ENCODE results near the gene SLC38A10.

SLC38A10 gene

DNA sequence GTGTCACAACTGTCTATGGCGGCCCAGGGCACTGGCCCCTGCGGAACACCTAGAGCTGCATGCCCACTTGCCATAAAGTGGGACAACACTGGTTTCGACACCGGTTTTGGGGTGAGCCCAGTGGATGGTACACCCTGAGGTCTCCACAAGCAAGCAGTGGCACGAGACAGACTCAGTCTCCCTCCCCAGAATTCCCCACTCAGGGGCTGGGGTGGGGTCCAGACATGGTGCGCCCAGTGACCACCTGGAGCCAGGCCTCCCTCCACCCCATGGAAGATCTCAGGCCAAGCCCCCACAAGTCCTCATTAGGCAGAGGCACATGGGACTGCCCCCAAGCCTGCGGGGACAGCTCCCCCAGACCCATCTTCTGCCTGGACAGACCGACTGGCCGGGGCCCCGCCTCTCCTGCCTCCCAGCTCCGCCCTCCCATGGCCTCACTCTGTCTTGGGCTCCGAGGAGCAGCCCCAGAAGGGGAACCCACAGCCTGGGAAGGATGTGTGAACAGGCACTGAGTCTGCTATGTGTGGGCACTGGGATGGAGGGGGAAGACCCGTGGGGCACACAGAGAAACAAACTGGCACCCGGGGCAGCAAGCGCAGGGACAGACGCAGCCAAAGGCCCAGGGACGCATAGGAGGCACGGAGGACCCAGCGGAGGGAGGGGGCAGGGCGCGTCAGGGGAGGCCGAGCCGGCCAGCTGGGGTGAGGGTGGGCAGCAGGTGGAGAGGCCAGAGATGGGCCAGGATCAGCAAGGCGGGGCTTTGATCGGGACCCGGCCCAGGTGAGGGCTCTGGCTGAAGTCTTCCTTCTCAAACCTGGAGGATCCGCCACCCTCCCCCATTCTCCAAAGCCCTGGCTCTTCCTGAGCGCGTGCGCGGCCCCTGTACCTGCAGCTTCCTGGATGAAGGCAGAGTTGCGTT lies 59.0 kb downstream of the SLC38A10 start:
- Histone ChIP-seq H3K27me3 (ENCODE audit: control insufficient read depth in 2 of 2, insufficient read depth in 2 of 2, low read length in 2 of 2) (no peaks in the 10 kb centered on the region), H3K36me3 (ENCODE audit: control insufficient read depth in 2 of 2, insufficient read depth in 2 of 2, low read length in 2 of 2) (peaks cover 7 to 19% of the 10 kb centered on the region in 2 donors), H3K4me1 (ENCODE audit: control insufficient read depth in 2 of 2, insufficient read depth in 2 of 2, low read length in 2 of 2) (peaks cover 15 to 16% of the 10 kb centered on the region in 2 donors), H3K4me3 (ENCODE audit: low read length in 2 of 2) (no peak overlapping the region), H3K9me3 (ENCODE audit: control insufficient read depth in 2 of 2, low read length in 2 of 2) (no peaks in the 10 kb centered on the region), H3K27ac (ENCODE audit: low read depth in 2 of 2, low read length in 2 of 2) (no peak overlapping the region), H3K9ac (ENCODE audit: low read depth in 1 of 2, low read length in 2 of 2) (no peak overlapping the region)

DNA sequence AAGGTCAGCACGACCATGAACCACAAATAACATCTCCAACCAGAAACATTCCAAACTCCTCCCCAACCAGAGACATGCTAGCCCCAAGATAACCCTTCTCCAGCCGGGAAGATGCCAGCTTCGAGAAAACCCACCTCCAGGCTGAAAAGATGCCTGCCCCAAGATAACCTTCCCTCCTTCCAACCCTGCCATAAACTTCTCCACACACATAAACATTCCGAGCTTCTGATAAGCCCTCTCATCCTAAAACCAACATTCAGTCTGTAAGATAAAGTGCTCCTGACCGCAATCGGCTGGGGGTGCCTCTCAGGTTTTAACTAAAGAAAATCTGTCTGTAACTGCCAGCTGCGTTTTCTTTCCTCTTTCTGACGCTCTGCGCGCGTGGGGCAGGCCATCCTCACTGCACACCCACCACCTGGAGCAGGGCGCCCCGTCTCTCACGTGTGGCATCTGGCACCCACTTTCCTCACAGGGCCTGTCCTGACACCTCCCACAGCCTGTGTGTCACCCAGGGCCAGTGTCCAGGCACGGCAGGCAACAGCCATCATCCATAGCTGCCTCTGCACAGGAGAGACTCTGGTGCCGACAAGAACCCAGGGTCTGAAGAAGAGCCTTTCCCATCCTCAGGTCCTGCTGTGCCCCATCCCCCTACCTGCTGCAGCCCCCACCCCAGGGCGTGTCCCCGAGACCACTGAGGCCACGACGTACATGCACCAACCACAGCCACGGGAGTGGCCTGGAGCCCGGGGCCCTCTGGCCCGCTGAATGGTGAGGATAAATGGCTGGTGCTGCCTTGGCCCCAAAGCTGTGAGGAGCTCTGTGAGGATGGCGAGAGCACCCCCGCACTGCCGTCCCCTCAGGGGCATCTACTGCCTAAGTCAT lies 59.9 kb downstream of the SLC38A10 start:
- H3K9me3 ChIP-seq (ENCODE audit: control insufficient read depth in 2 of 2, low read length in 2 of 2): no peaks in the 10 kb centered on the region
- H3K4me1 ChIP-seq (ENCODE audit: control insufficient read depth in 2 of 2, insufficient read depth in 2 of 2, low read length in 2 of 2): peaks cover 14% of the 10 kb centered on the region in 2 donors
- H3K36me3 ChIP-seq (ENCODE audit: control insufficient read depth in 2 of 2, insufficient read depth in 2 of 2, low read length in 2 of 2): peaks cover 10 to 27% of the 10 kb centered on the region in 2 donors
- no peaks in the 10 kb centered on the region for H3K27me3 ChIP-seq (ENCODE audit: control insufficient read depth in 2 of 2, insufficient read depth in 2 of 2, low read length in 2 of 2)
- H3K27ac ChIP-seq (ENCODE audit: low read depth in 2 of 2, low read length in 2 of 2): no peak overlapping the region
- no peak overlapping the region for H3K4me3 ChIP-seq (ENCODE audit: low read length in 2 of 2)
- H3K9ac ChIP-seq (ENCODE audit: low read depth in 1 of 2, low read length in 2 of 2): no peak overlapping the region

DNA sequence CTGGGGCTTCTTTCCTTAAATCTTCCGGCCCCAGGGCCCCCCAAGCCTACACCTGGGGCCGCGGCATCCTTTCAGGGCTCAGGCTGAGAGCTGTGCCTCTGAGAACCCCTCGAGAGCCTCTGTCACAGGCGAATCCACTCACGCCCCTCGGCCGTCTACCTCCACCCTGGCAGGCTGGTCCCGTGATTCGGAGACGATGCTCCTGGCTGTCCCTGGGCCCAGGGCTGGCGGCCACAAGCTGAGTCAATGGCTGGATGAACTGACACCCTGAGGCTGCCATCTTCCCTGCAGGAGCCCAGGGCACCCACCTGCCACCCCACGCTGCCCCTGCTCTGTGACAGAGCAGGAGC lies 60.6 kb downstream of the SLC38A10 start:
- H3K9me3 ChIP-seq (ENCODE audit: control insufficient read depth in 2 of 2, low read length in 2 of 2): no peaks in the 10 kb centered on the region
- no peak overlapping the region for H3K27ac ChIP-seq (ENCODE audit: low read depth in 2 of 2, low read length in 2 of 2)
- H3K4me1 ChIP-seq (ENCODE audit: control insufficient read depth in 2 of 2, insufficient read depth in 2 of 2, low read length in 2 of 2): peaks cover 9 to 10% of the 10 kb centered on the region in 2 donors
- no peak overlapping the region for H3K4me3 ChIP-seq (ENCODE audit: low read length in 2 of 2)
- H3K9ac ChIP-seq (ENCODE audit: low read depth in 1 of 2, low read length in 2 of 2): no peak overlapping the region
- peaks cover 16 to 34% of the 10 kb centered on the region in 2 donors for H3K36me3 ChIP-seq (ENCODE audit: control insufficient read depth in 2 of 2, insufficient read depth in 2 of 2, low read length in 2 of 2)
- H3K27me3 ChIP-seq (ENCODE audit: control insufficient read depth in 2 of 2, insufficient read depth in 2 of 2, low read length in 2 of 2): no peaks in the 10 kb centered on the region

DNA sequence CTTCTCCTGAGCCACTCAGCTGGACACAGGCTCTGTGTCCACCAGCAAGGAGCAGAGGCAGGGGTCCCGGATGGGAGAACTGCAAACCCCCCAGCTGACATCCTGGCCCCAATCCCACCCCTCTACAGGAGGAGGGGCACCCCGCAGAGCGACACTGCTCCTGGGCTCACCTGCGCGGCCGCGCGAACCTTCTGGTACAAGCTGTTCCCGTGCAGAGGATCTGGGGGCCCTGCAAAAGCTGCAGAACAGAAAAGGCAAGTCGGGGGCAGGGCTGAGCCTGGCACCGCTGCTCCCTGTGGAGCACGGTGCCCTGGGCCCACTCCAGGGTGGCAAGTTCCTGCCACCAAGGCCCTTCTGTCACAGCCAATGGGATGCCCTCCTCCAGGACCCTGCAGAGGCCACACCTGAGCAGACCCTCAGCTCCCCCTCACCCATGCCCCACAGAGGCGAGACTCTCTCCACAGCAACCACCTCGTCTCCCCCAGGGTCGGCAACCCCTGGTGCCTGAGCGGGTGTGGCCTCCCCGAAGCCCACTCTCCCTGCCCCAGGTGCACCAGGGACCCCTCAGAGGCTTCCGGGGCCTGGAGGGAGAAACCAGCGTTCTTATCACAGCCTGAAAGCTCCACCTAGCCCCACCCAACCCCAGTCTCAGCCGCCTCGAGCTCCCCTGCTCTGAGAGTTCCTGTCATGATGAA lies 61.1 kb downstream of the SLC38A10 start:
- Histone ChIP-seq H3K9ac (ENCODE audit: low read depth in 1 of 2, low read length in 2 of 2) (no peak overlapping the region), H3K4me1 (ENCODE audit: control insufficient read depth in 2 of 2, insufficient read depth in 2 of 2, low read length in 2 of 2) (peaks cover 9 to 10% of the 10 kb centered on the region in 2 donors), H3K9me3 (ENCODE audit: control insufficient read depth in 2 of 2, low read length in 2 of 2) (no peaks in the 10 kb centered on the region), H3K36me3 (ENCODE audit: control insufficient read depth in 2 of 2, insufficient read depth in 2 of 2, low read length in 2 of 2) (peaks cover 18 to 34% of the 10 kb centered on the region in 2 donors), H3K27me3 (ENCODE audit: control insufficient read depth in 2 of 2, insufficient read depth in 2 of 2, low read length in 2 of 2) (no peaks in the 10 kb centered on the region), H3K4me3 (ENCODE audit: low read length in 2 of 2) (no peak overlapping the region), H3K27ac (ENCODE audit: low read depth in 2 of 2, low read length in 2 of 2) (no peak overlapping the region)

DNA sequence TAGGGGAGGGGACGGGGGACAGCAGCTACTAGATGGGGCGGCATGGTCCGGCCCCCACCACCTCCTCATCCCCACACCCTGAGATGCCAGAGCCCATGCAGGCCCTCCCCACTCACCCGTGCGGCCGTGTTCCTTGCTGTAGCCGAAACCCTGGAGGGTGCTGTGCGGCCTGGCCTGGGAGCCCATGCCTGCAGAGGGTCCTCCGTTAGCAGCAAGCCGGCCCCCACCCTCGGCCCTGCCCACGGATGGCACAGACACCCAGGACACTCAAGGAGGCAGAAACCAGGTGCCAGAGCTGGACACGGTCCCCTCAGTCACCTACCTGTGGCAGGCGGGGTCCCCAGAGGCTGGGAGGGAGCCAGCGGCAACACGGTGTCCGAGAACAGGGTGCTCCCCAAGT lies 61.8 kb downstream of the SLC38A10 start:
- Histone ChIP-seq H3K27me3 (ENCODE audit: control insufficient read depth in 2 of 2, insufficient read depth in 2 of 2, low read length in 2 of 2) (no peaks in the 10 kb centered on the region), H3K9ac (ENCODE audit: low read depth in 1 of 2, low read length in 2 of 2) (no peak overlapping the region), H3K36me3 (ENCODE audit: control insufficient read depth in 2 of 2, insufficient read depth in 2 of 2, low read length in 2 of 2) (peaks cover 18 to 34% of the 10 kb centered on the region in 2 donors)

DNA sequence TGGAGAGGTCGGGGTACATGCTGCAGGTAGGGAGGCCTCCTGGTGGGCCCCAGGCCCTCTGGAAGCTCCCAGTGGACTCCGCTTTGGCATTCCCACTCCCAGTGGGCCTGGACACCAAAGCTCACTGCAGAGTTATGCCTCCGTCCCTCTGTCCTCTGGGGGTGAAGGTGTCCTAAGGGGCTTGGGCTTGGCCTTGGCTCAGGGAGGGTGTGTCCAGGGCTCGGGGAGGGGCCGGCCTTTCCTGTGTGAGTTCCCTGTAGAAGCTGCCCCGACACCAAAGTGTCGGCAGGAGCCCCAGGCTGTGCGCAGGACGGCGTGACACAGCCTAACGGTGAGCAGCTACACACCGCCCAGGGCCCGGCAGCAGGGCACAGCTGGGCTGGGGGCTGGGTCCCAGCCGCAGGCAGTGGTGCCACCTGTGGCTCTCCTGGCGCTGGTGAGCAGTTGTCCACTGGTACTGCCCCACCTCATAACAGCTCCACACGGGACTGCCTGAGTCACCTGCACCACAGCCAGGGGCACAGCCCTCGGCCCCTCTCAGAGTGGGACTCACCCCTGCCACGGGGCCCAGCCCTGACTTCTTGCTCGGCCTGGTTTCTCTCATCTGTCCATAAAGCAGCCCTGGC lies 62.4 kb downstream of the SLC38A10 start:
- no peak overlapping the region for H3K4me3 ChIP-seq (ENCODE audit: low read length in 2 of 2)
- peaks cover 5 to 7% of the 10 kb centered on the region in 2 donors for H3K4me1 ChIP-seq (ENCODE audit: control insufficient read depth in 2 of 2, insufficient read depth in 2 of 2, low read length in 2 of 2)
- H3K36me3 ChIP-seq (ENCODE audit: control insufficient read depth in 2 of 2, insufficient read depth in 2 of 2, low read length in 2 of 2): peaks cover 18 to 34% of the 10 kb centered on the region in 2 donors
- no peaks in the 10 kb centered on the region for H3K27me3 ChIP-seq (ENCODE audit: control insufficient read depth in 2 of 2, insufficient read depth in 2 of 2, low read length in 2 of 2)
- H3K9me3 ChIP-seq (ENCODE audit: control insufficient read depth in 2 of 2, low read length in 2 of 2): no peaks in the 10 kb centered on the region
- H3K27ac ChIP-seq (ENCODE audit: low read depth in 2 of 2, low read length in 2 of 2): no peak overlapping the region
- H3K9ac ChIP-seq (ENCODE audit: low read depth in 1 of 2, low read length in 2 of 2): no peak overlapping the region

More for the DNA sequence above, 61.8 kb downstream of the SLC38A10 start:
- Histone ChIP-seq H3K4me3 (ENCODE audit: low read length in 2 of 2) (no peak overlapping the region), H3K9me3 (ENCODE audit: control insufficient read depth in 2 of 2, low read length in 2 of 2) (no peaks in the 10 kb centered on the region), H3K27ac (ENCODE audit: low read depth in 2 of 2, low read length in 2 of 2) (no peak overlapping the region), H3K4me1 (ENCODE audit: control insufficient read depth in 2 of 2, insufficient read depth in 2 of 2, low read length in 2 of 2) (peaks cover 10 to 11% of the 10 kb centered on the region in 2 donors)

DNA sequence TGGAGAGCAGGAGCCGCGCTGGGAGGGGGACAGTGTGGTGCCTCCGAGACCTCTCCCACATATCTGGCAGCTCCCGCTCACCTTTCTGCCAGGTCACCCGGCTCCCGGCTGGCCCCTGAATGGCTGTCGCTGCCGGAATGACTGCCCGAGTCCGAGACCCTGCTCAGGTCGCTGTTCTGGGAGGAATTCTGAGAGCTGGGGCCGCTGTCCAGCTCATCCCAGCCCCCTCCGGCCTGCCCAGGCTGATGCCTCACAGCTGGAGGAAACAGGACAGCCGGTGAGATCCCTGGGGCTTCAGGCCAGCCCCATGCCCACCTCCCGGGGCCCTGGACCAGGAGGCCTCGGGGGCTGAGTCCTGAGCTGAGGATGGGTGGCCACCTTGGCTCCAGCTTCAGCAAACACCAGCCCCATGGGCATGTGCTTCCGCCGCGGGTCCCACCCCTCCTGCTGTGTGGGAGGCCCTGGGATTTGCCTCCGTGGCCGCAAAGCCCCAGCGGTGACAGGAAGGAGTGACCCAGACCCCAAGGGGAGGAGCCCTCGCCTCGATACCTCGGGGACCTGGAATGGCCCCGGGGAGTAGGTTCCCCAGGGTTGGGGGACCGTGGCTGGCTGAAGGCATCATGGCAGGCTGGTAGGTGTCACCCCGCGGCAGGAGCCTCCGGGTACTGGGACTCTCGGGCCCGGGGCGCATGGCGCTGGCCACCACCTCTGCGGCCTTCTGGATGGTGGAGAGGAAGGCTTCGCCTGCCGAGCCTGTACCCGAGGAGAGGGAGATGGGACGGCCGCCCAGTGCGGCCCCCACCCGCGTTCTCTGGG lies 63.1 kb downstream of the SLC38A10 start:
- H3K4me3 ChIP-seq (ENCODE audit: low read length in 2 of 2): no peak overlapping the region
- no peaks in the 10 kb centered on the region for H3K27me3 ChIP-seq (ENCODE audit: control insufficient read depth in 2 of 2, insufficient read depth in 2 of 2, low read length in 2 of 2)
- no peaks in the 10 kb centered on the region for H3K9me3 ChIP-seq (ENCODE audit: control insufficient read depth in 2 of 2, low read length in 2 of 2)
- peaks cover 0 to 2% of the 10 kb centered on the region in 2 donors for H3K4me1 ChIP-seq (ENCODE audit: control insufficient read depth in 2 of 2, insufficient read depth in 2 of 2, low read length in 2 of 2)
- H3K9ac ChIP-seq (ENCODE audit: low read depth in 1 of 2, low read length in 2 of 2): no peak overlapping the region
- peaks cover 18 to 34% of the 10 kb centered on the region in 2 donors for H3K36me3 ChIP-seq (ENCODE audit: control insufficient read depth in 2 of 2, insufficient read depth in 2 of 2, low read length in 2 of 2)
- H3K27ac ChIP-seq (ENCODE audit: low read depth in 2 of 2, low read length in 2 of 2): no peak overlapping the region

DNA sequence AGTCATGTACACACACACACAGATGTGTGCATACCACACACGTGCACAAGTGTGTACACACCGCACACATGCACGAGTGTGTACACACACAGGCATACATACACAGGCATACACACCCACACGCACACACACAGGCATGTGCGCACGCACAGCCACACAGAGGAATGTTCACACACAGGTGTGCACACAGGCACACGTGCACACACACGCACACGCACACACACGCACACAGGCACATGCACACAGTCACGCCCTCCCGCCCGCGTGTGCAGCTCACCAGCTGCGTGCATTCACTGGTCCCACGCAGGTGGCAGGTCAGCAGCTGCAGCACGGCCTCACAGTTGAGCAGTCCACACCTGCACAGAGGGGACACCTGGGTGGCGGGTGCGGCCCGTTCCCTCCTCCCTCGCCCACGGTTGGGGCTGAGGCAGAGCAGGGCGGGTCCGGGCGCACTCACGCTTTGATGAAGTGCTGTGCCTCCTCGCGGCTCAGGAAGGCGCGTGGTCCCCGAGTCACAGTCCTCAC lies 63.9 kb downstream of the SLC38A10 start:
- peaks cover 0 to 2% of the 10 kb centered on the region in 2 donors for H3K4me1 ChIP-seq (ENCODE audit: control insufficient read depth in 2 of 2, insufficient read depth in 2 of 2, low read length in 2 of 2)
- peaks cover 18 to 34% of the 10 kb centered on the region in 2 donors for H3K36me3 ChIP-seq (ENCODE audit: control insufficient read depth in 2 of 2, insufficient read depth in 2 of 2, low read length in 2 of 2)
- H3K9ac ChIP-seq (ENCODE audit: low read depth in 1 of 2, low read length in 2 of 2): no peak overlapping the region
- no peak overlapping the region for H3K4me3 ChIP-seq (ENCODE audit: low read length in 2 of 2)
- no peak overlapping the region for H3K27ac ChIP-seq (ENCODE audit: low read depth in 2 of 2, low read length in 2 of 2)
- H3K27me3 ChIP-seq (ENCODE audit: control insufficient read depth in 2 of 2, insufficient read depth in 2 of 2, low read length in 2 of 2): no peaks in the 10 kb centered on the region
- H3K9me3 ChIP-seq (ENCODE audit: control insufficient read depth in 2 of 2, low read length in 2 of 2): no peaks in the 10 kb centered on the region

Measured in mucosa of rectum (tissue), 2 donors.